ENCODE data around the gene CYP4A11.

DNA sequence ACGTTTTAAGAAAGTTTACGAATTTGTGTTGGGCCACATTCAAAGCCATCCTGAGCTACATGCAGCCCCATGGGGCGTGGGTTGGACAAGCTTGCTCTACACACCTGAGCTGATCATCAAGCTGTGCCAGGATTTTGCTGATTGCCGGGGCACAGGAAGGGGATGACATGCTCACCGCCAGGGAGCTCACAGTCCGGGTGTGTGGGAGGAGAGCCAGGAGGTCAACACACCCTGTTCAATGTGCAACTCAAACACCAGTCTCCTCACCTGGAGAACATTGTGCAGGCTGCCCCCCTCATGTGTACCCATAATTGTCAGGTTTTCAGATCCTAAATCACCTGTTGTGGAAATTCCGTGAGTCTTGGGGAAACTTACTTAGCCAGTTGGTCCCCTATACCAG, 969 bp downstream of the CYP4A11 start:
- TF ChIP-seq PRDM15 (CRISPR knock-in tag; IDR thresholded peaks at IDR 0.05): no peak
- no peak for TF ChIP-seq CTCF (IDR thresholded peaks at IDR 0.05)
- TF ChIP-seq, protein P1, sequence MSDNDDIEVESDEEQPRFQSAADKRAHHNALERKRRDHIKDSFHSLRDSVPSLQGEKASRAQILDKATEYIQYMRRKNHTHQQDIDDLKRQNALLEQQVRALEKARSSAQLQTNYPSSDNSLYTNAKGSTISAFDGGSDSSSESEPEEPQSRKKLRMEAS (CRISPR knock-in tag; IDR thresholded peaks at IDR 0.05): no peak
- no peak for TF ChIP-seq MLX (CRISPR knock-in tag; IDR thresholded peaks at IDR 0.05)
- TF ChIP-seq, protein P2, sequence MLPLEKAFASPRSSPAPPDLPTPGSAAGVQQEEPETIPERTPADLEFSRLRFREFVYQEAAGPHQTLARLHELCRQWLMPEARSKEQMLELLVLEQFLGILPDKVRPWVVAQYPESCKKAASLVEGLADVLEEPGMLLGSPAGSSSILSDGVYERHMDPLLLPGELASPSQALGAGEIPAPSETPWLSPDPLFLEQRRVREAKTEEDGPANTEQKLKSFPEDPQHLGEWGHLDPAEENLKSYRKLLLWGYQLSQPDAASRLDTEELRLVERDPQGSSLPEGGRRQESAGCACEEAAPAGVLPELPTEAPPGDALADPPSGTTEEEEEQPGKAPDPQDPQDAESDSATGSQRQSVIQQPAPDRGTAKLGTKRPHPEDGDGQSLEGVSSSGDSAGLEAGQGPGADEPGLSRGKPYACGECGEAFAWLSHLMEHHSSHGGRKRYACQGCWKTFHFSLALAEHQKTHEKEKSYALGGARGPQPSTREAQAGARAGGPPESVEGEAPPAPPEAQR (CRISPR knock-in tag; IDR thresholded peaks at IDR 0.05): no peak
- no peak for TF ChIP-seq GRHL2 (CRISPR knock-in tag; IDR thresholded peaks at IDR 0.05; ENCODE audit: insufficient replicate concordance, severe bottlenecking)
- no peak for TF ChIP-seq ETV6 (CRISPR knock-in tag; IDR thresholded peaks at IDR 0.05)

All from WTC11 (cell line).